Spleen (tissue), 11 donors: ENCODE data around the gene ARMC10. TPM values are rescaled to one million over a fixed set of nuclear protein-coding genes. Genes with fewer than 3 reads are reported as not detected.

Experiments used
- DNase-seq: peaks from one replicate; pipeline ENCODE4 v3.0.0-alpha.2; 2020
- H3K27ac ChIP-seq, 8 donors: fragments of 200-600 bp; sonication (generic) in 7 of 8; 1 replicate in 4 of 8; 2 replicates in 4 of 8; pipeline versions ENCODE4 v1.5.0 to v1.8.0; 2016 to 2021; ENCODE audit warnings: inconsistent platforms in 4 of 8, mild to moderate bottlenecking in 4 of 8, moderate library complexity in 1 of 8
- H3K27me3 ChIP-seq, 7 donors: fragments of 200-600 bp; sonication (generic) in 6 of 7; replicated peaks in 1 of 7; 1 replicate in 4 of 7; 2 replicates in 3 of 7; pipeline versions ENCODE4 v1.5.0 to v1.8.0; 2016 to 2021; ENCODE audit warnings: inconsistent platforms in 3 of 7, mild to moderate bottlenecking in 1 of 7
- H3K36me3 ChIP-seq, 6 donors: fragments of 200-600 bp; sonication (generic) in 5 of 6; 1 replicate in 4 of 6; 2 replicates in 2 of 6; pipeline versions ENCODE4 v1.5.0 to v1.8.0; 2016 to 2021; ENCODE audit warnings: inconsistent platforms in 2 of 6
- H3K4me1 ChIP-seq, 6 donors: fragments of 200-600 bp; sonication (generic) in 5 of 6; 1 replicate in 3 of 6; 2 replicates in 3 of 6; pipeline versions ENCODE4 v1.5.0 to v1.8.0; 2016 to 2021; ENCODE audit warnings: inconsistent platforms in 3 of 6
- H3K4me3 ChIP-seq, 8 donors: fragments of 200-600 bp; sonication (generic) in 7 of 8; 1 replicate in 4 of 8; 2 replicates in 4 of 8; pipeline versions ENCODE4 v1.5.0 to v1.8.0; 2016 to 2021; ENCODE audit warnings: inconsistent platforms in 4 of 8, mild to moderate bottlenecking in 4 of 8, moderate library complexity in 2 of 8
- H3K9me3 ChIP-seq, 8 donors: fragments of 200-600 bp; sonication (generic) in 7 of 8; 1 replicate in 4 of 8; 2 replicates in 4 of 8; pipeline versions ENCODE4 v1.5.0 to v1.8.0; 2016 to 2021; ENCODE audit warnings: inconsistent platforms in 4 of 8
- POLR2A ChIP-seq, 3 donors: fragments of 450-650 bp; IDR thresholded peaks; one replicate each; pipeline ENCODE4 v1.5.1; 2017; ENCODE audit warnings: antibody characterized with exemption in 3 of 3, mild to moderate bottlenecking in 1 of 3
- POLR2AphosphoS5 ChIP-seq, 3 donors: sonication (generic); formaldehyde crosslinking; IDR thresholded peaks; one replicate each; pipeline ENCODE4 v1.5.1; 2017; ENCODE audit warnings: antibody characterized with exemption in 3 of 3
- WGBS, 5 donors: extraction: QIAGEN DNeasy Blood & Tissue Kit in 3 of 5; methylation state at CpG; one replicate each; pipeline versions ENCODE4 v1.1.5 to v1.1.7; 2013 to 2018; 5-methylcytosine and 5-hydroxymethylcytosine counted together
- intact Hi-C: fragments of 100-400 bp; cut with DNase I; formaldehyde crosslinking; loops from one replicate; pipeline ENCODE4 v1.15.0; 2023; ENCODE audit warnings: low total_unique reads
- polyA plus RNA-seq, 3 donors: library from polyadenylated mRNA; stranded (reverse); fragments of 200-250 nt; gene quantifications; one replicate each; pipeline ENCODE4 v1.2.1, GENCODE V29; 2013
- total RNA-seq, 7 donors: library from RNA; depleted of rRNA in 3 of 7; stranded (reverse); fragments of >200 nt in 3 of 7; fragmentation: NEBNext Ultra II Directional in 4 of 7; extraction: Animal tissue kit (Norgen Biotek cat#: 25700) in 4 of 7; gene quantifications; one replicate each; pipeline versions ENCODE4 v1.1.0 to v1.2.1, GENCODE V29; 2016 to 2021
- TF ChIP-seq, protein P1 (sequence below), 11 experiments: fragments of 200-600 bp in 7 of 11; fragments of 450-650 bp in 4 of 11; sonication (generic) in 4 of 11; IDR thresholded peaks in 8 of 11; conservative IDR thresholded peaks in 3 of 11; 1 replicate in 7 of 11; 2 replicates in 4 of 11; pipeline versions ENCODE4 v1.4.0 to v1.8.0; 2016 to 2021; ENCODE audit warnings: antibody characterized with exemption in 11 of 11, inconsistent platforms in 4 of 11, mild to moderate bottlenecking in 1 of 11
- donor health status: healthy with polysubstance abuse.
- donor health status: DM: no; HTN: no; CAD: no; lungs with moderate emphysema.
- donor health status: DM: no; HTN: no; CAD: no.
- donor health status: Bipolar disorder and iron deficiency.
- donor health status: healthy.
- donor health status: DM: no; HTN: no; CAD: no.
- donor health status: DM: yes; HTN: yes; CAD: no.

Gene ARMC10
- total and polyA plus RNA-seq, 10 donors, result 11.7 to 29.8 (median 26.2) TPM

DNA sequence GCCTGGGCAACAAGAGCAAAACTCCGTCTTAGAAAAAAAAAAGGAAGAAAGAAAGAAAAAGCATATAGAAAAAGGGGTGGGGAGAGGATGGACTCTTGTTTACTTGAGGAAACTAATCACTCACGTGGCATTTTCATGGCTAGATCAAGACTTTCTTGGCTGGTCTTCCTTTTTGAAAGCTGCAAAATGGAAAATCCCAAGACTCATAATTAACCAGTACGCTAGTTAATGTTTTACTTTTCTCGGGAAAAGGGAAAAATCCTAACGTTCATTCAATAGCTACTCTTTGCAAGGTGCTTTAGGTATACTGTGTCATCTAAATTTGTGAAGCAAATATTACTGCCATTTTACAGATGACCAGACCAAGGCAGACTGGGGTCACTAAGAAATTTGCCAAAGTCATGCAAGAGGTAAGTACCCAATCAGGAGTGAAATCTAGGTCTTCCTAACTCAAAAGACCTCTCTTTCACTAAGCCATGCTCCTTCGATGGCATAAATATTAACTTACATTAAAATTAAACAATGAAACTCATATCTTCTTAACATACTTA, 49.6 kb downstream of the ARMC10 start:
- Histone ChIP-seq H3K9me3 (no peaks in the 10 kb centered on the region), H3K27me3 (no peaks in the 10 kb centered on the region), H3K27ac (no peak overlapping the region), H3K4me1 (peaks cover 0 to 10% (median 0%) of the 10 kb centered on the region in 6 donors), H3K36me3 (peaks cover 0 to 92% (median 21%) of the 10 kb centered on the region in 6 donors), H3K4me3 (no peak overlapping the region)
- 74 to 87% (median 76%) methylated on average over 6 of the region's 6 CpGs for WGBS, 5 donors
- TF ChIP-seq POLR2AphosphoS5 (IDR thresholded peaks at IDR 0.05) (no peak), POLR2A (IDR thresholded peaks at IDR 0.05) (no peak)
- TF ChIP-seq, protein P1, sequence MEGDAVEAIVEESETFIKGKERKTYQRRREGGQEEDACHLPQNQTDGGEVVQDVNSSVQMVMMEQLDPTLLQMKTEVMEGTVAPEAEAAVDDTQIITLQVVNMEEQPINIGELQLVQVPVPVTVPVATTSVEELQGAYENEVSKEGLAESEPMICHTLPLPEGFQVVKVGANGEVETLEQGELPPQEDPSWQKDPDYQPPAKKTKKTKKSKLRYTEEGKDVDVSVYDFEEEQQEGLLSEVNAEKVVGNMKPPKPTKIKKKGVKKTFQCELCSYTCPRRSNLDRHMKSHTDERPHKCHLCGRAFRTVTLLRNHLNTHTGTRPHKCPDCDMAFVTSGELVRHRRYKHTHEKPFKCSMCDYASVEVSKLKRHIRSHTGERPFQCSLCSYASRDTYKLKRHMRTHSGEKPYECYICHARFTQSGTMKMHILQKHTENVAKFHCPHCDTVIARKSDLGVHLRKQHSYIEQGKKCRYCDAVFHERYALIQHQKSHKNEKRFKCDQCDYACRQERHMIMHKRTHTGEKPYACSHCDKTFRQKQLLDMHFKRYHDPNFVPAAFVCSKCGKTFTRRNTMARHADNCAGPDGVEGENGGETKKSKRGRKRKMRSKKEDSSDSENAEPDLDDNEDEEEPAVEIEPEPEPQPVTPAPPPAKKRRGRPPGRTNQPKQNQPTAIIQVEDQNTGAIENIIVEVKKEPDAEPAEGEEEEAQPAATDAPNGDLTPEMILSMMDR (IDR thresholded peaks at IDR 0.05 in 8 of 11, conservative IDR thresholded peaks at IDR 0.05 in 3 of 11), result no peak
- intact Hi-C loops, result no loop called here
- no peak for DNase-seq

- peaks cover 0 to 68% (median 17%) of the 10 kb centered on the region in 6 donors for H3K36me3 ChIP-seq
- no peak overlapping the region for H3K4me3 ChIP-seq
These were observed 52.1 kb downstream of the ARMC10 start for GRCh38 chr7:103127006-103127405.

DNA sequence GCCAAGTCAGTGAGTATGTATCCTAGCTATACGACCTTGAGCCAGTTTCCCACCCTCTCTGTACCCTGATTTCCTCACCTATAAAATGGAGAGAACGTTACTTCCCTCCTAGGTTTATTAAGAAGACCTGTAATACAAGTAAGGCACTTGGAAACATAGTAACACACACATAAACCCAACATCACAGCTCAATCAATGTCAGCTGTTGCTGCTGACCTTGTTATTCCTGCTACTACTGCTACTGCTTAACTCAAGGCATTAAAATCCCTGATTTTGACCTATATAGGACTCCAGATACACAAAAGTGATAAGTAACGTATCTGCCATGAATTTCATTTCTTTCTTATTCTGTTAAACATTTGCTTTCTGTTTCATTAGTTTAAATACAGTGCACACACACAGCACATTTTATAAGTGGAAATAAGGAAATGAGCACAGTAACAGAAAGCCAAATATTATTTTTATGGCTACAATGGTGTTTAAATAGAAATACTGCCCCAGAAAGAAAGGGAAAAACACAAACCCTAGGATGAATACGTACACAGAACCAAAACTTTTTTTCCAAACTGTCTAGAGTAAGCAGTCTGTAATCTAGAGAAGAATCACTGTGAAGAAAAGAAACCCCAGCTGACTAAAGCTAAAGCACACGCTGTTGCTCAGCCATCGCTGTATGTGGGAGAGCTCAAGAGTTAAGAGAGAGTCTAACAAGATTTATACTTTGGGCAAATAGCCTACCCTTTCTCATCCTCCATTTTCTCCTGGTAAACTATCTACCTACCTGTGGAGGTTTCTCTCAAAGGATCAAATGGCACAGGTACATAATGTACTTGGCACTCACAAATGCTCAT, 55.0 kb downstream of the ARMC10 start:
- WGBS, 5 donors, result 61 to 76% (median 69%) methylated on average over 6 of the region's 6 CpGs
- DNase-seq, result no peak
- peak overlapping the region in 7 of 8 donors; percentile 9 to 65 (median 29) for H3K27ac ChIP-seq

More at GRCh38 chr7:103127006-103127405, 52.1 kb downstream of the ARMC10 start:
- H3K9me3 ChIP-seq, result no peaks in the 10 kb centered on the region
- TF ChIP-seq POLR2A (IDR thresholded peaks at IDR 0.05) (no peak), POLR2AphosphoS5 (IDR thresholded peaks at IDR 0.05) (no peak)
- TF ChIP-seq, protein P1 (IDR thresholded peaks at IDR 0.05 in 8 of 11, conservative IDR thresholded peaks at IDR 0.05 in 3 of 11), result no peak
- no peak for DNase-seq
- no peak overlapping the region for H3K27ac ChIP-seq
- intact Hi-C loops, result no loop called here
- peaks cover 0 to 33% (median 6%) of the 10 kb centered on the region in 6 donors for H3K4me1 ChIP-seq
- WGBS, 5 donors, result 73 to 89% (median 85%) methylated on average over 2 of the region's 2 CpGs
- H3K27me3 ChIP-seq, result no peaks in the 10 kb centered on the region

More for the DNA sequence above, 55.0 kb downstream of the ARMC10 start:
- Histone ChIP-seq H3K4me1 (peaks cover 0 to 51% (median 14%) of the 10 kb centered on the region in 6 donors), H3K9me3 (no peaks in the 10 kb centered on the region), H3K4me3 (no peak overlapping the region), H3K36me3 (peaks cover 0 to 39% (median 15%) of the 10 kb centered on the region in 6 donors), H3K27me3 (no peaks in the 10 kb centered on the region)
- TF ChIP-seq POLR2A (IDR thresholded peaks at IDR 0.05) (no peak), POLR2AphosphoS5 (IDR thresholded peaks at IDR 0.05) (no peak)
- TF ChIP-seq, protein P1 (IDR thresholded peaks at IDR 0.05 in 8 of 11, conservative IDR thresholded peaks at IDR 0.05 in 3 of 11), result no peak
- intact Hi-C loops, result no loop called here
